HepG2 (cell line): ENCODE data around the gene SCYL1. TPM values are rescaled to one million over a fixed set of nuclear protein-coding genes. Genes with fewer than 3 reads are reported as not detected.

Experiments used
- ATAC-seq: fragments of 200-7000 bp; cut with Tn5 transposase; 3 replicates; pipeline ENCODE4 v1.9.1; 2020; ENCODE audit warnings: mild to moderate bottlenecking, moderate library complexity
- BruUV-seq: library from RNA; stranded (reverse); fragments of 400-500 nt; replicated peaks from 2 replicates; lab custom pipeline; 2021; lab: Mats Ljungman, UMichigan
- CTCF ChIA-PET: fragments of 300-600 bp; formaldehyde crosslinking; extraction: SDS; loops from one replicate; lab custom pipeline; 2021; ENCODE audit warnings: low total read pairs, inconsistent platforms, low intra/inter-chr PET ratio; lab: Yijun Ruan, JAX
- POLR2A ChIA-PET: fragments of 350-600 bp; sonication (Branson Sonifier 250); formaldehyde crosslinking; loops from one replicate; lab custom pipeline; 2020; ENCODE audit warnings: antibody characterized with exemption, inconsistent platforms; lab: Yijun Ruan, JAX
- DNase-seq: peaks from one replicate; pipeline ENCODE4 v3.0.0-alpha.2; 2015; ENCODE audit warnings: low spot score
- FAIRE-seq: peaks from 3 replicates; lab custom pipeline; 2011; peaks lifted over from hg19 to GRCh38; lab: Jason Lieb, UNC
- H2AFZ ChIP-seq: one replicate; pipeline ENCODE4 v1.6.1; 2011; ENCODE audit warnings: low read length, inconsistent platforms
- H3K27ac ChIP-seq: fragments of 300-600 bp; 3 replicates; pipeline ENCODE4 v1.8.0; 2011; ENCODE audit warnings: mixed run types, mild to moderate bottlenecking, mixed read lengths, low read length, inconsistent platforms; ENCODE audit not compliant: insufficient read depth; ENCODE audit errors: extremely low read length
- H3K27me3 ChIP-seq, 2 experiments: fragments of 200-600 bp in 1 of 2; 2 replicates in 1 of 2; 3 replicates in 1 of 2; pipeline versions ENCODE4 v1.6.0 to v1.8.0; 2011; ENCODE audit warnings: low read length in 2 of 2, mild to moderate bottlenecking in 2 of 2, moderate library complexity in 2 of 2, inconsistent platforms in 1 of 2; ENCODE audit not compliant: insufficient read depth in 2 of 2, control insufficient read depth in 1 of 2
- H3K36me3 ChIP-seq, 2 experiments: fragments of 200-600 bp in 1 of 2; replicated peaks in 1 of 2; 2 replicates in 1 of 2; 3 replicates in 1 of 2; pipeline versions ENCODE4 v1.5.1 to v1.8.0; 2011; ENCODE audit warnings: low read length in 2 of 2, inconsistent platforms in 1 of 2; ENCODE audit not compliant: insufficient read depth in 2 of 2, control insufficient read depth in 1 of 2
- H3K4me1 ChIP-seq: 2 replicates; pipeline ENCODE4 v1.5.1; 2012; ENCODE audit warnings: low read length, inconsistent platforms; ENCODE audit not compliant: insufficient read depth
- H3K4me2 ChIP-seq: 2 replicates; pipeline ENCODE4 v1.6.0; 2011; ENCODE audit warnings: low read depth, low read length, inconsistent platforms
- H3K4me3 ChIP-seq, 3 experiments: fragments of 200-600 bp in 1 of 3; sonication (generic), shearing (Covaris generic) in 1 of 3; replicated peaks in 1 of 3; 2 replicates each; pipeline ENCODE4 v1.5.1; 2011 to 2016; ENCODE audit warnings: low read length in 3 of 3, inconsistent platforms in 2 of 3, low read depth in 2 of 3, mild to moderate bottlenecking in 2 of 3, control low read depth in 1 of 3, mixed read lengths in 1 of 3; ENCODE audit not compliant: insufficient read depth in 1 of 3
- H3K79me2 ChIP-seq: one replicate; pipeline ENCODE4 v1.6.1; 2011; ENCODE audit warnings: low read length, inconsistent platforms; ENCODE audit not compliant: insufficient read depth
- H3K9ac ChIP-seq: 2 replicates; pipeline ENCODE4 v1.6.0; 2011; ENCODE audit warnings: mild to moderate bottlenecking, low read depth, low read length, inconsistent platforms; ENCODE audit not compliant: insufficient read depth
- H3K9me3 ChIP-seq: 2 replicates; pipeline ENCODE4 v1.5.1; 2012; ENCODE audit warnings: mild to moderate bottlenecking, low read length
- H4K20me1 ChIP-seq: 2 replicates; pipeline ENCODE4 v1.6.0; 2011; ENCODE audit warnings: inconsistent platforms, mild to moderate bottlenecking, low read length, moderate library complexity; ENCODE audit not compliant: insufficient read depth
- AGO1 ChIP-seq: fragments of 200-400 bp; formaldehyde crosslinking; IDR thresholded peaks from 2 replicates; pipeline ENCODE4 v1.6.1; 2017; ENCODE audit warnings: mild to moderate bottlenecking, low read depth, low read length, moderate library complexity; ENCODE audit not compliant: poor library complexity, severe bottlenecking
- EHMT2 ChIP-seq: fragments of 200-600 bp; sonication (generic); IDR thresholded peaks from 2 replicates; pipeline ENCODE4 v1.7.0; 2017; ENCODE audit warnings: antibody characterized with exemption, low read depth, low read length, borderline replicate concordance
- MAZ ChIP-seq, 2 experiments: sonication (generic) in 1 of 2; formaldehyde crosslinking in 1 of 2; IDR thresholded peaks; 2 replicates each; pipeline versions ENCODE4 v1.5.0 to v1.6.1; 2012 to 2020; ENCODE audit warnings: low read depth in 2 of 2, mild to moderate bottlenecking in 2 of 2, borderline replicate concordance in 1 of 2, improper control_type of control experiment in 1 of 2, low read length in 1 of 2, missing genetic modification reagents in 1 of 2, moderate library complexity in 1 of 2
- SP4 ChIP-seq: sonication (generic); formaldehyde crosslinking; IDR thresholded peaks from 2 replicates; pipeline ENCODE4 v1.8.1; 2023; ENCODE audit warnings: mild to moderate bottlenecking, missing genetic modification reagents
- ZMAT3 ChIP-seq: sonication (generic); formaldehyde crosslinking; conservative IDR thresholded peaks from 2 replicates; pipeline ENCODE4 v1.7.0; 2021; ENCODE audit warnings: missing genetic modification reagents
- ZNF777 ChIP-seq: sonication (generic); formaldehyde crosslinking; IDR thresholded peaks from 2 replicates; pipeline ENCODE4 v1.4.0; 2020; ENCODE audit warnings: missing genetic modification reagents
- ZNF891 ChIP-seq: sonication (generic); formaldehyde crosslinking; IDR thresholded peaks from 2 replicates; pipeline ENCODE4 v1.5.0; 2020; ENCODE audit warnings: mild to moderate bottlenecking, missing genetic modification reagents
- WGBS: methylation state at CpG from one replicate; pipeline ENCODE4 v1.1.6; 2017; ENCODE audit warnings: low lambda C conversion rate; 5-methylcytosine and 5-hydroxymethylcytosine counted together
- in situ Hi-C: cut with HindIII; loops from 2 replicates; pipeline ENCODE4 v1.10.0; 2017; ENCODE audit warnings: low pct_unique_long_range_greater_than_20kb; ENCODE audit not compliant: extremely low pct_ligation_motif_present
- intact Hi-C: fragments of 100-400 bp; cut with micrococcal nuclease; formaldehyde crosslinking; loops from one replicate; pipeline ENCODE4 v1.10.0; 2022; ENCODE audit not compliant: unreplicated experiment
- polyA plus RNA-seq, 8 experiments: library from polyadenylated mRNA; depleted of rRNA in 3 of 8; stranded (reverse) in 7 of 8; unstranded in 1 of 8; fragments of >200 nt; fragmentation: Illumina TruSeq in 4 of 8; extraction: Trizol in 4 of 8; gene quantifications; 2 replicates each; pipeline versions ENCODE4 v1.2.1 to v1.2.3, GENCODE V29; 2011 to 2016; ENCODE audit warnings: low read depth in 4 of 8, missing spikeins in 1 of 8, mixed read lengths in 1 of 8; ENCODE audit not compliant: insufficient read depth in 1 of 8
- total RNA-seq, 5 experiments: library from RNA; depleted of rRNA; stranded (reverse); fragments of >200 nt; fragmentation: Illumina TruSeq; extraction: Trizol; gene quantifications; 2 replicates each; pipeline ENCODE4 v1.2.3, GENCODE V29; 2016; ENCODE audit warnings: low read depth in 1 of 5
- TF ChIP-seq, protein P1 (sequence below): sonication (generic); formaldehyde crosslinking; IDR thresholded peaks from 2 replicates; pipeline ENCODE4 v1.8.1; 2023; ENCODE audit warnings: mild to moderate bottlenecking, missing genetic modification reagents
- TF ChIP-seq, protein P2 (sequence below): sonication (generic); formaldehyde crosslinking; IDR thresholded peaks from one replicate; pipeline ENCODE4 v1.5.1; 2020; ENCODE audit warnings: mild to moderate bottlenecking, missing genetic modification reagents; ENCODE audit errors: not compliant biosample characterization
- TF ChIP-seq, protein P3 (sequence below): sonication (generic); formaldehyde crosslinking; IDR thresholded peaks from 2 replicates; pipeline ENCODE4 v1.4.0; 2020; ENCODE audit warnings: missing genetic modification reagents, mild to moderate bottlenecking, borderline replicate concordance

SCYL1 gene
- total and polyA plus RNA-seq, 2 of the 13 experiments (the other 11 are each of a cell fraction or from before 2014, with no cell fraction given): 65.9 to 103 TPM

DNA sequence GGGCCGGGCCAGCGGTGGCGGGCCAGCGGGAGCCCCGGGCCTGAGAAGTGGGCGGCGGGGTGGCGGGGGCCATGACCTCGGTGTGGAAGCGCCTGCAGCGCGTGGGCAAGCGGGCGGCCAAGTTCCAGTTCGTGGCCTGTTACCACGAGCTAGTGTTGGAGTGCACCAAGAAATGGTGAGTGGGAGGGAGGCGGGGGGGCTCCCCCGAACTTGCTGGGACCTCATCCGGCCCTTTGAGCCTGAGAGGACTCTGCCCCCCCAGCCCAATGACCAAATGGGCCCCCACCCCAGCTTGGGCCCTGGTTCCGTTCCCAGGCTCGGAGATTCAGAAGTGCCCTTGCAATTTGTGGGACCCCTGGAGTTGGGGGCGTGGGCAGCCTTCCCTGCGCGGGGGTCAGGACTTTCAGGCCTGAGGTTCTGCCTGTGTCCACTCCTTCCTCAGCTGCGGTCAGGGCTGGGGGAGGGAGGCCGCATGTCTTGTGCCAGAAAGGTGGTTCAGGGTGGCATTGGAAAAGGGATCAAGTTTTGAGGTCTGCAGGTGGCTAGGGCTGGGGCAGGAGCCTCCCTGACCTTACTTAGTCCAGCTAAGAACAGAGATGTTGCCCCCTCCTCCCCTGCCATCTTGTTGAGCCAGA lies 51.5 kb downstream of the SCYL1 start:
- H3K27me3 ChIP-seq: no peaks in the 10 kb centered on the region
- peak overlapping the region; percentile 69 to 77 (median 73) for H3K4me3 ChIP-seq
- CTCF ChIA-PET: no interaction called here
- peak overlapping the region; percentile 71 for H3K9ac ChIP-seq
- FAIRE-seq (no peak), ATAC-seq (no peak), DNase-seq (no peak)
- H3K4me2 ChIP-seq: peak overlapping the region; percentile 89
- peaks cover 50% of the 10 kb centered on the region for H3K4me1 ChIP-seq
- no peaks in the 10 kb centered on the region for H4K20me1 ChIP-seq
- WGBS: 0% methylated on average over 3 of the region's 26 CpGs
- no peak overlapping the region for H3K27ac ChIP-seq
- intact Hi-C loops: no loop called here
- POLR2A ChIA-PET: interaction anchor here (0.6 to 2.1 kb wide), 9 partner anchors 12 to 534 kb away, joined by 3 to 11 read pairs (median 6); no protein-coding TSS in a partner anchor
- peaks cover 3 to 9% of the 10 kb centered on the region in 2 experiments; a peak in 2 of 5 replicates for H3K36me3 ChIP-seq
- H2AFZ ChIP-seq: no peak overlapping the region
- peaks cover 9% of the 10 kb centered on the region for H3K79me2 ChIP-seq
- no peaks in the 10 kb centered on the region for H3K9me3 ChIP-seq
- BruUV-seq: no TSS peak
- in situ Hi-C loops: loop anchor here (5.0 kb wide), 1 partner anchor 36 kb away; the partner anchor contains the start of gene MAP3K11
- TF ChIP-seq AGO1 (peak; percentile 7), ZMAT3 (CRISPR knock-in tag) (no peak), EHMT2 (no peak), ZNF777 (CRISPR knock-in tag) (peak; percentile 47; the same call in 1 of the 2 replicates), SP4 (CRISPR knock-in tag) (peak; percentile 48; the same call in 1 of the 2 replicates), ZNF891 (CRISPR knock-in tag) (peak; percentile 17; the same call in 1 of the 2 replicates), MAZ (IDR thresholded peaks at IDR 0.05; ENCODE audit: borderline replicate concordance, low read depth, low read length) (no peak), MAZ (CRISPR knock-in tag; IDR thresholded peaks at IDR 0.05; ENCODE audit: low read depth) (peak; percentile 21; the same call in 1 of the 2 replicates)
- TF ChIP-seq, protein P1, sequence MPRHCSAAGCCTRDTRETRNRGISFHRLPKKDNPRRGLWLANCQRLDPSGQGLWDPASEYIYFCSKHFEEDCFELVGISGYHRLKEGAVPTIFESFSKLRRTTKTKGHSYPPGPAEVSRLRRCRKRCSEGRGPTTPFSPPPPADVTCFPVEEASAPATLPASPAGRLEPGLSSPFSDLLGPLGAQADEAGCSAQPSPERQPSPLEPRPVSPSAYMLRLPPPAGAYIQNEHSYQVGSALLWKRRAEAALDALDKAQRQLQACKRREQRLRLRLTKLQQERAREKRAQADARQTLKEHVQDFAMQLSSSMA (CRISPR knock-in tag): no peak
- TF ChIP-seq, protein P2, sequence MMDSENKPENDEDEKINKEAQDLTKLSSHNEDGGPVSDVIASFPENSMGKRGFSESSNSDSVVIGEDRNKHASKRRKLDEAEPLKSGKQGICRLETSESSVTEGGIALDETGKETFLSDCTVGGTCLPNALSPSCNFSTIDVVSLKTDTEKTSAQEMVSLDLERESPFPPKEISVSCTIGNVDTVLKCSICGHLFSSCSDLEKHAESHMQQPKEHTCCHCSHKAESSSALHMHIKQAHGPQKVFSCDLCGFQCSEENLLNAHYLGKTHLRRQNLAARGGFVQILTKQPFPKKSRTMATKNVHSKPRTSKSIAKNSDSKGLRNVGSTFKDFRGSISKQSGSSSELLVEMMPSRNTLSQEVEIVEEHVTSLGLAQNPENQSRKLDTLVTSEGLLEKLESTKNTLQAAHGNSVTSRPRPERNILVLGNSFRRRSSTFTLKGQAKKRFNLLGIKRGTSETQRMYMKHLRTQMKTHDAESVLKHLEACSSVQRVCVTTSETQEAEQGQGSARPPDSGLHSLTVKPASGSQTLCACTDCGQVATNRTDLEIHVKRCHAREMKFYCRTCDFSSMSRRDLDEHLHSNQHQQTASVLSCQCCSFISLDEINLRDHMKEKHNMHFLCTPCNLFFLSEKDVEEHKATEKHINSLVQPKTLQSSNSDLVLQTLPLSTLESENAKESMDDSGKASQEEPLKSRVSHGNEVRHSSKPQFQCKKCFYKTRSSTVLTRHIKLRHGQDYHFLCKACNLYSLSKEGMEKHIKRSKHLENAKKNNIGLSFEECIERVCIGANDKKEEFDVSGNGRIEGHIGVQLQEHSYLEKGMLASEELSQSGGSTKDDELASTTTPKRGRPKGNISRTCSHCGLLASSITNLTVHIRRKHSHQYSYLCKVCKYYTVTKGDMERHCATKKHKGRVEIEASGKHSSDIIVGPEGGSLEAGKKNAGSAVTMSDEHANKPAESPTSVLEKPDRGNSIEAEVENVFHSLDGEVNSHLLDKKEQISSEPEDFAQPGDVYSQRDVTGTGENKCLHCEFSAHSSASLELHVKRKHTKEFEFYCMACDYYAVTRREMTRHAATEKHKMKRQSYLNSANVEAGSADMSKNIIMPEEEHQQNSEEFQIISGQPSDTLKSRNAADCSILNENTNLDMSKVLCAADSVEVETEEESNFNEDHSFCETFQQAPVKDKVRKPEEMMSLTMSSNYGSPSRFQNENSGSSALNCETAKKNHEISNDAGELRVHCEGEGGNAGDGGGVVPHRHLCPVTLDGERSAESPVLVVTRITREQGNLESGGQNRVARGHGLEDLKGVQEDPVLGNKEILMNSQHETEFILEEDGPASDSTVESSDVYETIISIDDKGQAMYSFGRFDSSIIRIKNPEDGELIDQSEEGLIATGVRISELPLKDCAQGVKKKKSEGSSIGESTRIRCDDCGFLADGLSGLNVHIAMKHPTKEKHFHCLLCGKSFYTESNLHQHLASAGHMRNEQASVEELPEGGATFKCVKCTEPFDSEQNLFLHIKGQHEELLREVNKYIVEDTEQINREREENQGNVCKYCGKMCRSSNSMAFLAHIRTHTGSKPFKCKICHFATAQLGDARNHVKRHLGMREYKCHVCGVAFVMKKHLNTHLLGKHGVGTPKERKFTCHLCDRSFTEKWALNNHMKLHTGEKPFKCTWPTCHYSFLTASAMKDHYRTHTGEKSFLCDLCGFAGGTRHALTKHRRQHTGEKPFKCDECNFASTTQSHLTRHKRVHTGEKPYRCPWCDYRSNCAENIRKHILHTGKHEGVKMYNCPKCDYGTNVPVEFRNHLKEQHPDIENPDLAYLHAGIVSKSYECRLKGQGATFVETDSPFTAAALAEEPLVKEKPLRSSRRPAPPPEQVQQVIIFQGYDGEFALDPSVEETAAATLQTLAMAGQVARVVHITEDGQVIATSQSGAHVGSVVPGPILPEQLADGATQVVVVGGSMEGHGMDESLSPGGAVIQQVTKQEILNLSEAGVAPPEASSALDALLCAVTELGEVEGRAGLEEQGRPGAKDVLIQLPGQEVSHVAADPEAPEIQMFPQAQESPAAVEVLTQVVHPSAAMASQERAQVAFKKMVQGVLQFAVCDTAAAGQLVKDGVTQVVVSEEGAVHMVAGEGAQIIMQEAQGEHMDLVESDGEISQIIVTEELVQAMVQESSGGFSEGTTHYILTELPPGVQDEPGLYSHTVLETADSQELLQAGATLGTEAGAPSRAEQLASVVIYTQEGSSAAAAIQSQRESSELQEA (CRISPR knock-in tag): peak; percentile 53
- TF ChIP-seq, protein P3, sequence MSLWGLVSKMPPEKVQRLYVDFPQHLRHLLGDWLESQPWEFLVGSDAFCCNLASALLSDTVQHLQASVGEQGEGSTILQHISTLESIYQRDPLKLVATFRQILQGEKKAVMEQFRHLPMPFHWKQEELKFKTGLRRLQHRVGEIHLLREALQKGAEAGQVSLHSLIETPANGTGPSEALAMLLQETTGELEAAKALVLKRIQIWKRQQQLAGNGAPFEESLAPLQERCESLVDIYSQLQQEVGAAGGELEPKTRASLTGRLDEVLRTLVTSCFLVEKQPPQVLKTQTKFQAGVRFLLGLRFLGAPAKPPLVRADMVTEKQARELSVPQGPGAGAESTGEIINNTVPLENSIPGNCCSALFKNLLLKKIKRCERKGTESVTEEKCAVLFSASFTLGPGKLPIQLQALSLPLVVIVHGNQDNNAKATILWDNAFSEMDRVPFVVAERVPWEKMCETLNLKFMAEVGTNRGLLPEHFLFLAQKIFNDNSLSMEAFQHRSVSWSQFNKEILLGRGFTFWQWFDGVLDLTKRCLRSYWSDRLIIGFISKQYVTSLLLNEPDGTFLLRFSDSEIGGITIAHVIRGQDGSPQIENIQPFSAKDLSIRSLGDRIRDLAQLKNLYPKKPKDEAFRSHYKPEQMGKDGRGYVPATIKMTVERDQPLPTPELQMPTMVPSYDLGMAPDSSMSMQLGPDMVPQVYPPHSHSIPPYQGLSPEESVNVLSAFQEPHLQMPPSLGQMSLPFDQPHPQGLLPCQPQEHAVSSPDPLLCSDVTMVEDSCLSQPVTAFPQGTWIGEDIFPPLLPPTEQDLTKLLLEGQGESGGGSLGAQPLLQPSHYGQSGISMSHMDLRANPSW (CRISPR knock-in tag): no peak
